Thymus (tissue), 11 donors: ENCODE measurements around the gene GFPT2. TPM values are rescaled to one million over a fixed set of nuclear protein-coding genes. Genes with fewer than 3 reads are reported as not detected.
A peak's percentile ranks its signal among the peaks of the same experiment; 100 is the strongest.

Source experiments
- DNase-seq, 9 donors: peaks; one replicate each; pipeline ENCODE4 v3.0.0-alpha.2; 2013; ENCODE audit warnings: low spot score in 9 of 9, low read depth in 6 of 9, missing footprints in 1 of 9
- H3K27ac ChIP-seq, 2 donors: one replicate each; pipeline ENCODE4 v1.5.1; 2013; ENCODE audit warnings: control low read depth in 1 of 2, low read depth in 1 of 2, low read length in 1 of 2, mild to moderate bottlenecking in 1 of 2, moderate library complexity in 1 of 2
- H3K27me3 ChIP-seq, 2 donors: one replicate each; pipeline ENCODE4 v1.5.1; 2013; ENCODE audit warnings: low read length in 1 of 2; ENCODE audit not compliant: control insufficient read depth in 2 of 2, insufficient read depth in 1 of 2
- H3K36me3 ChIP-seq, 2 donors: one replicate each; pipeline ENCODE4 v1.5.1; 2013; ENCODE audit warnings: low read length in 1 of 2, mild to moderate bottlenecking in 1 of 2, moderate library complexity in 1 of 2; ENCODE audit not compliant: control insufficient read depth in 2 of 2, insufficient read depth in 2 of 2
- H3K4me1 ChIP-seq, 2 donors: one replicate each; pipeline ENCODE4 v1.5.1; 2013; ENCODE audit warnings: low read length in 2 of 2; ENCODE audit not compliant: control insufficient read depth in 2 of 2, insufficient read depth in 2 of 2
- H3K4me3 ChIP-seq, 2 donors: one replicate each; pipeline ENCODE4 v1.5.1; 2013; ENCODE audit warnings: low read length in 2 of 2, control low read depth in 1 of 2, mild to moderate bottlenecking in 1 of 2
- H3K9me3 ChIP-seq, 2 donors: one replicate each; pipeline ENCODE4 v1.5.1; 2013; ENCODE audit warnings: low read length in 1 of 2, mild to moderate bottlenecking in 1 of 2; ENCODE audit not compliant: control insufficient read depth in 2 of 2, insufficient read depth in 1 of 2
- WGBS: extraction: QIAGEN DNeasy Blood & Tissue Kit; methylation state at CpG from one replicate; pipeline ENCODE4 v1.1.7; 2013; 5-methylcytosine and 5-hydroxymethylcytosine counted together
- polyA plus RNA-seq: library from polyadenylated mRNA; stranded (reverse); fragments of 200-250 nt; gene quantifications from one replicate; pipeline ENCODE4 v1.2.3, GENCODE V29; 2013
- total RNA-seq: library from RNA; stranded (reverse); fragments of 120-200 nt; gene quantifications from one replicate; pipeline ENCODE4 v1.2.4, GENCODE V29; 2013
- donor health status: healthy.

GFPT2 gene
- total and polyA plus RNA-seq, 2 donors, result 0.85 to 3.1 TPM

DNA sequence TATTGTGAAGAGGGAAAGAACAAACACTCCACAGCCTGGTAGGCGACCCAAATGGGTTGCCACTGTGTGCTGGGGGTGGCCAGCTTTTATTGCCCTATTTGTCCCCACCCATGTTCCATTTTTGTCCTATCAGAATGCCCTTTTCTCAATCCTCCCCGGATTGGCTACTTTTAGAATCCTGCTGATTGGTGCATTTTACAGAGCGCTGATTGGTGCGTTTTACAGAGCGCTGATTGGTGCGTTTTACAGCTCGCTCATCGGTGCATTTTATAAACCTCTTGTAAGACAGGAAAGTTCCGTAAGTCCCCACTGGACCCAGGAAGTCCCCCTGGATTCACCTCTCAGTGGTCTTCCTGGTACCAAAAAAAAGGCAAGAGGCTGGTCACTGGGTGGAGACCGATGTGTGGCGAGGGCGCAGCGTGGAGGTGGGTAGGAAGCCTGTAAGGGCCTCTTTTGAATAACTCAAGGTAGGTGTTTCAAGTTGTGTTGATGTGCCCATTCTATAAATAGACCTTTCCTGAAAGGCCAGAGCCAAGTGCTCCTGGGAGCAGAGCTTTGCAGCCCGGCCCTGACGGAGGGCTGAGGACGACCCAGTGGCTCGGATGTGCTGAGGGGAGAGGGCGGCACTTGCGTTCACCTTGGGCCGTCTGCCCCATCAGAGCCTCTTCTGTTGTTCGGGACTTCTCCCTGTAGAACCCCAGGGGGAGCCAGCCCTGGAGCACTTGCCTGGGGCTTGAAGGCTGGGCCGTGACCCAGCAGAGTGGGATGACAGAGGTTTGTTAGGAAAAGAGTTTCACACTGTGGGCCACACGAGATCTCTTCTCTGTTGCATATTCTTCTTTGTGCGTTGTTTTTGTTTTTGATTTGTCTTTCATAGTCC, 7.2 kb upstream of the GFPT2 start:
- WGBS, result 99% methylated on average over 24 of the region's 24 CpGs
- no peaks in the 10 kb centered on the region for H3K4me1 ChIP-seq
- DNase-seq, result no peak

GRCh38 chr5:180358694-180359093, 5.6 kb upstream of the GFPT2 start:
- H3K36me3 ChIP-seq, result no peaks in the 10 kb centered on the region
- WGBS, result 94% methylated on average over 6 of the region's 6 CpGs
- peaks cover 0 to 3% of the 10 kb centered on the region in 2 donors for H3K9me3 ChIP-seq

More for the DNA sequence above, 7.2 kb upstream of the GFPT2 start:
- Histone ChIP-seq H3K36me3 (no peaks in the 10 kb centered on the region), H3K9me3 (no peaks in the 10 kb centered on the region), H3K4me3 (no peak overlapping the region), H3K27me3 (peaks cover 2 to 24% of the 10 kb centered on the region in 2 donors), H3K27ac (no peak overlapping the region)

DNA sequence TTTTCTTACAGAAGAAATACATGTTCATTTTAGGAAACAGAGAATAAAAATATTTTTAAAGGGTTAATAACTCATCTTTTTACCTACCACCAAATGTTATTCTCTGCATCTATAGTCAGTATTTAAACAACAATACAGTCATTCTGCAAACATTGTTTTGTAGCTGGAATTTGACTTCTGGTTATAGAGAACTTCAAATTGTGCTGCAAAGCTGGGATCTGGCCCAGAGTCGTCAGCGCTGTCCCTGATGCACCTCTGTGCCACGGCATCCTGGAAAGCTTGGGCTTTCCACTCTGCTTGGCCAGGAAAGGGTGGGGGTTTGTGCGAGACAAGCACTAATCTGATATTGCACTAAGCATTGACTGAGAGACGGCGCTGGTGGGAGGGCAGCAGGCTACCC, 5.0 kb upstream of the GFPT2 start:
- 96% methylated on average over 6 of the region's 6 CpGs for WGBS
- DNase-seq, result no peak

More at GRCh38 chr5:180358694-180359093, 5.6 kb upstream of the GFPT2 start:
- DNase-seq, result no peak
- Histone ChIP-seq H3K27ac (no peak overlapping the region), H3K4me3 (no peak overlapping the region), H3K27me3 (peaks cover 17 to 40% of the 10 kb centered on the region in 2 donors), H3K4me1 (peaks cover 8 to 9% of the 10 kb centered on the region in 2 donors)

DNA sequence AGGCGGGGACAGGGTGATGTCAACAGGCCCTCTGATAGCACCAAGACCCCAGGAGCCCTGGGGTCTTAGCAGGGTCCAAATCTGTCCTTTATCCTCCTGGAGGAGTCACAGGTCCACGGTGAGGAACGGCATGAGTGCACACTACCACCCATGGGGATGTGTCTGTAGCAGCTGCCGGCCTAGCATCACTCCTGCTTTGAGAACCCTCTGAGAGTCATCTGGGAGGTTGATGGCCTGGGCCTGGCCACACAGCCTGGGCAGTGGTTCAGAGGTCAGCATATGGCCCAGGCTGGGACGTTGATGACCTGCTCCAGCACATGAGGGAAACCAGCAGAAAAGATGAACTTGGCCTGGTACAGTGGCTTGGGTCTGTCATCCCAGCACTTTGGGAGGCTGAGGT, 1.8 kb upstream of the GFPT2 start:
- Histone ChIP-seq H3K4me3 (no peak overlapping the region), H3K27ac (no peak overlapping the region), H3K4me1 (peaks cover 9 to 13% of the 10 kb centered on the region in 2 donors), H3K9me3 (peaks cover 0 to 5% of the 10 kb centered on the region in 2 donors), H3K36me3 (no peaks in the 10 kb centered on the region), H3K27me3 (peaks cover 48 to 77% of the 10 kb centered on the region in 2 donors)
- DNase-seq, result no peak
- 97% methylated on average over 5 of the region's 5 CpGs for WGBS

More for the DNA sequence above, 5.0 kb upstream of the GFPT2 start:
- Histone ChIP-seq H3K4me1 (peaks cover 9 to 13% of the 10 kb centered on the region in 2 donors), H3K27me3 (peaks cover 21 to 45% of the 10 kb centered on the region in 2 donors), H3K27ac (no peak overlapping the region), H3K36me3 (no peaks in the 10 kb centered on the region), H3K4me3 (no peak overlapping the region), H3K9me3 (peaks cover 0 to 5% of the 10 kb centered on the region in 2 donors)

DNA sequence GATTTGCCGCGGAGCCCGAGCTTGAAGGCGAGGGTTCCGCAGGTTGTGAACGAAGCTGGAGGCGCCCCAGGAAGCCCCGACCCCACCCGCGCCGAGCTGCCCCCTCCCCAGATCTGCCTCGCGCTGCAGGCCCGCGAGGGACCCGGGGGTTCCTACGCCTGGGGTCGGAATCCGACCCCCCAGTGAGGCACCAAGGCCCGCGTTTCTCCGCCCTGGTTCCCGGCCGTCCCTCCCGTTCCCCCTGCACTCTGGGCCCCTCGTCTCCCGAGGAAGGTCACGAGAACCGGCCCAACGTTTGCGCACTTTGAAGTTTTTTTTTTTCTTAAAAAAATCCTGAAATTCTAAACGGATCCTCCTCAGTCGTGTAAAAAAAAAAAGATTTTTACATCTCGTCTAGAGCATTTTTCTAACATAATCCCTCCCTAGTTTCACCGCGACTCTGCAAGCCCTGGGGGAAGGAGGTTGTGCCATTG, 880 bp upstream of the GFPT2 start:
- H3K9me3 ChIP-seq, result peaks cover 0 to 5% of the 10 kb centered on the region in 2 donors
- peaks cover 9 to 13% of the 10 kb centered on the region in 2 donors for H3K4me1 ChIP-seq
- peak overlapping the region; percentile 51 to 62 for H3K4me3 ChIP-seq
- WGBS, result 2% methylated on average over 36 of the region's 36 CpGs
- H3K36me3 ChIP-seq, result no peaks in the 10 kb centered on the region
- no peak for DNase-seq
- H3K27me3 ChIP-seq, result peaks cover 49 to 85% of the 10 kb centered on the region in 2 donors
- no peak overlapping the region for H3K27ac ChIP-seq

DNA sequence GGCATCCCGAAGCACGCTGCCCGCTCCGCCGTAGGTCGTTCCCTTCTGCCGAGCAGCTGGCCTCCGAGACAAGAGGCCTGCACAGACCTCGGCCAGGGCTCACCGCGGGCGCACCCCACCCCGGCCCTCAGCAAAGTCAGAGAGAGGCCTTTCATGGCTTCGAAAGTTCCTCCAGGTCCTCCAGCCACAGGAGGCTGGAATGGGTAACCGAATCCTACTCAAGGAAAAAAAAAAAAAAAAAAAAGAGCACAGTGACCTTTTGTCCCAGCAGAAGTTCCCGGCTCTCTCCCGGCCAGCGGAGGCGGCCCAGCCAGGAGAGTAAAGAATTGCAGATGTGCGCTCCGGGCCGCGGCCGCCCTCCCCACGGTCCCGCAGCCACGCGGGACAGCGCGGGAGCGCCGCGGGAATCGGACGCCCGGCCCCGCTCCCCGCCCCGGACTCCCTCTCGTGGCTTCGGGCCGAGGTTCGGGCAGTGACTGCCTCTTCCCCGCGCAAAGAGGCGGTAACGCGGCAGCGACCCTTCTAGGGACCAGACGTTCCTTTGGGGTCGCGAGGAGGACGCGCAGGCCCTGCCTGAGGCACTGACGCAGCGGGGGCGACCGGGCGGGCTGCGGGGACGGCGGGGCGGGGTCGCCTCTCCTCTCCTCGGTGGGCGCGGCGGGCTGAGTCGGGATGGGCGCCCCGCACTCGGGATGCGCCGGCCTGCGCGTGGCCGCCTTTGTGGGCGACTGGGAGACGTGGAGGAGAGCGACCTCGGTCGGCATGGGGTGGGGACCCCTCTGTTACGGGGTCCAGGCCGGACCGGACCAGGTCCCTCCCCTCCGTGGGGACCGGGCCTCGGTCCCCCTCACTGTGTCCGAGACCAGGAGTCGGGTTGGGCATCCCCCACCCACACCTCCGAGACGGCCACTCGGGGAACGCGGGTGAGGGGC, 754 bp downstream of the GFPT2 start:
- no peak for DNase-seq
- no peaks in the 10 kb centered on the region for H3K36me3 ChIP-seq
- H3K27ac ChIP-seq, result no peak overlapping the region
- 9% methylated on average over 95 of the region's 95 CpGs for WGBS
- H3K27me3 ChIP-seq, result peaks cover 49 to 87% of the 10 kb centered on the region in 2 donors
- peaks cover 0 to 5% of the 10 kb centered on the region in 2 donors for H3K9me3 ChIP-seq
- peaks cover 9 to 13% of the 10 kb centered on the region in 2 donors for H3K4me1 ChIP-seq
- H3K4me3 ChIP-seq, result peak overlapping the region in 1 of 2 donors; percentile 62

GRCh38 chr5:180350711-180351465, 2.2 kb downstream of the GFPT2 start:
- WGBS, result 78% methylated on average over 11 of the region's 11 CpGs
- Histone ChIP-seq H3K4me3 (no peak overlapping the region), H3K36me3 (no peaks in the 10 kb centered on the region), H3K4me1 (peaks cover 9 to 13% of the 10 kb centered on the region in 2 donors), H3K27me3 (peaks cover 49 to 86% of the 10 kb centered on the region in 2 donors), H3K9me3 (peaks cover 0 to 5% of the 10 kb centered on the region in 2 donors), H3K27ac (no peak overlapping the region)
- DNase-seq, result no peak

- H3K27ac ChIP-seq, result no peak overlapping the region
- H3K4me1 ChIP-seq, result peaks cover 9 to 13% of the 10 kb centered on the region in 2 donors
- WGBS, result 91% methylated on average over 7 of the region's 7 CpGs
- no peaks in the 10 kb centered on the region for H3K36me3 ChIP-seq
- peaks cover 0 to 5% of the 10 kb centered on the region in 2 donors for H3K9me3 ChIP-seq
- H3K4me3 ChIP-seq, result no peak overlapping the region
- no peak for DNase-seq
- H3K27me3 ChIP-seq, result peaks cover 47 to 85% of the 10 kb centered on the region in 2 donors
Measured at GRCh38 chr5:180350296-180350695, 2.8 kb downstream of the GFPT2 start.
